GM12878 (cell line): Measurements from ENCODE around the gene LHCGR. TPM values are rescaled to one million over a fixed set of nuclear protein-coding genes. Genes with fewer than 3 reads are reported as not detected.

ENCODE experiments used
- ATAC-seq: fragments of 200-7000 bp; cut with Tn5 transposase; 3 replicates; pipeline ENCODE4 v1.9.1; 2020; ENCODE audit warnings: mild to moderate bottlenecking, moderate library complexity
- BruUV-seq: library from RNA; stranded (reverse); fragments of 400-500 nt; replicated peaks from 2 replicates; lab custom pipeline; 2021; lab: Mats Ljungman, UMichigan
- CTCF ChIA-PET: fragments of 300-600 bp; sonication (Branson Sonifier 250); formaldehyde crosslinking; extraction: SDS; loops from one replicate; lab custom pipeline; 2021; ENCODE audit warnings: inconsistent platforms; lab: Yijun Ruan, JAX
- POLR2A ChIA-PET: fragments of 350-600 bp; formaldehyde crosslinking; extraction: SDS; loops from one replicate; lab custom pipeline; 2021; ENCODE audit warnings: inconsistent platforms; lab: Charles Lee
- RAD21 ChIA-PET: fragments of 300-600 bp; sonication (Branson Sonifier 250); formaldehyde crosslinking; loops from one replicate; lab custom pipeline; 2023; ENCODE audit warnings: antibody characterized with exemption; ENCODE audit not compliant: unreplicated experiment; lab: Charles Lee
- SMC1A ChIA-PET: fragments of 300-600 bp; sonication (Branson Sonifier 250); formaldehyde crosslinking; loops from one replicate; lab custom pipeline; 2023; ENCODE audit not compliant: unreplicated experiment, uncharacterized antibody; lab: Charles Lee
- DNase-seq: peaks from one replicate; pipeline ENCODE4 v3.0.0-alpha.2; 2011; ENCODE audit warnings: low read depth, low spot score
- FAIRE-seq: peaks from 3 replicates; lab custom pipeline; 2011; peaks lifted over from hg19 to GRCh38; lab: Jason Lieb, UNC
- H2AFZ ChIP-seq: 2 replicates; pipeline ENCODE4 v1.6.0; 2011; ENCODE audit warnings: low read depth, low read length, control low read depth; ENCODE audit not compliant: control insufficient read depth
- H3K27ac ChIP-seq: 2 replicates; pipeline ENCODE4 v1.5.1; 2011; ENCODE audit warnings: control low read depth; ENCODE audit not compliant: control insufficient read depth, insufficient read depth
- H3K27me3 ChIP-seq, 2 experiments: replicated peaks in 1 of 2; 2 replicates each; pipeline versions ENCODE4 v1.6.0 to v1.6.1; 2011; ENCODE audit warnings: low read length in 1 of 2; ENCODE audit not compliant: control insufficient read depth in 2 of 2, insufficient read depth in 2 of 2
- H3K36me3 ChIP-seq, 2 experiments: 2 replicates each; pipeline ENCODE4 v1.5.1; 2011; ENCODE audit warnings: low read length in 1 of 2; ENCODE audit not compliant: control insufficient read depth in 2 of 2, insufficient read depth in 2 of 2
- H3K4me1 ChIP-seq: 2 replicates; pipeline ENCODE4 v1.6.1; 2011; ENCODE audit warnings: mild to moderate bottlenecking, low read length, moderate library complexity, mixed read lengths; ENCODE audit not compliant: control insufficient read depth, insufficient read depth
- H3K4me2 ChIP-seq: 2 replicates; pipeline ENCODE4 v1.6.0; 2011; ENCODE audit warnings: control low read depth; ENCODE audit not compliant: control insufficient read depth, insufficient read depth
- H3K4me3 ChIP-seq: fragments of 200-600 bp; sonication (generic); 2 replicates; pipeline ENCODE4 v1.5.1; 2016
- H3K79me2 ChIP-seq: 2 replicates; pipeline ENCODE4 v1.6.0; 2011; ENCODE audit warnings: low read length; ENCODE audit not compliant: control insufficient read depth, insufficient read depth
- H3K9ac ChIP-seq: 2 replicates; pipeline ENCODE4 v1.8.0; 2011; ENCODE audit warnings: low read length, control low read depth, mixed read lengths; ENCODE audit not compliant: control insufficient read depth, insufficient read depth
- H3K9me3 ChIP-seq: replicated peaks from 3 replicates; pipeline ENCODE4 v1.5.1; 2011; ENCODE audit warnings: mild to moderate bottlenecking, low read length; ENCODE audit not compliant: control insufficient read depth, insufficient read depth
- H4K20me1 ChIP-seq: 2 replicates; pipeline ENCODE4 v1.6.0; 2011; ENCODE audit not compliant: control insufficient read depth, insufficient read depth
- CBX3 ChIP-seq: fragments of 200-600 bp; sonication (generic); IDR thresholded peaks from 2 replicates; pipeline ENCODE4 v1.6.1; 2016; ENCODE audit warnings: low read depth, borderline replicate concordance
- CEBPB ChIP-seq, 2 experiments: fragments of 150-350 bp in 1 of 2; IDR thresholded peaks; 2 replicates each; pipeline ENCODE4 v1.6.1; 2012 to 2014; ENCODE audit warnings: low read depth in 2 of 2, low read length in 2 of 2, borderline replicate concordance in 1 of 2, inconsistent platforms in 1 of 2
- HCFC1 ChIP-seq: fragments of 150-350 bp; IDR thresholded peaks from 2 replicates; pipeline ENCODE4 v1.6.1; 2014; ENCODE audit warnings: low read length
- HDAC6 ChIP-seq: fragments of 200-600 bp; sonication (generic); IDR thresholded peaks from one replicate; pipeline ENCODE4 v1.8.0; 2017; ENCODE audit warnings: antibody characterized with exemption; ENCODE audit not compliant: unreplicated experiment
- NR2F1 ChIP-seq: fragments of 450-650 bp; conservative IDR thresholded peaks from 2 replicates; pipeline ENCODE4 v1.6.1; 2017; ENCODE audit warnings: mild to moderate bottlenecking
- PAX5 ChIP-seq: IDR thresholded peaks from 2 replicates; pipeline ENCODE4 v1.6.1; 2011; ENCODE audit warnings: low read depth, low read length, borderline replicate concordance
- PRDM15 ChIP-seq: fragments of 450-650 bp; formaldehyde crosslinking; IDR thresholded peaks from 2 replicates; pipeline ENCODE4 v1.4.0; 2020; ENCODE audit warnings: mild to moderate bottlenecking, moderate library complexity
- REST ChIP-seq: IDR thresholded peaks from 2 replicates; pipeline ENCODE4 v1.6.1; 2012; ENCODE audit warnings: mild to moderate bottlenecking, low read depth, low read length
- SREBF1 ChIP-seq: IDR thresholded peaks from 2 replicates; pipeline ENCODE4 v1.6.1; 2012; ENCODE audit warnings: mild to moderate bottlenecking, low read length
- TAF1 ChIP-seq: IDR thresholded peaks from 2 replicates; pipeline ENCODE4 v1.6.1; 2011; ENCODE audit warnings: mild to moderate bottlenecking, low read depth, low read length, borderline replicate concordance
- USF1 ChIP-seq: IDR thresholded peaks from 2 replicates; pipeline ENCODE4 v1.6.1; 2011; ENCODE audit warnings: borderline replicate concordance, low read depth, mild to moderate bottlenecking, moderate library complexity, mixed read lengths, low read length; ENCODE audit not compliant: insufficient read depth; ENCODE audit errors: extremely low read length
- WGBS: methylation state at CpG from one replicate; pipeline ENCODE4 v1.1.6; 2016; ENCODE audit warnings: low lambda C conversion rate; ENCODE audit not compliant: insufficient replicate concordance, insufficient coverage; ENCODE audit errors: missing lambda C conversion rate; 5-methylcytosine and 5-hydroxymethylcytosine counted together
- in situ Hi-C: fragments of 300-500 bp; cut with MboI; formaldehyde crosslinking; loops from 9 replicates; pipeline ENCODE4 v1.14.3; 2018; ENCODE audit warnings: mixed read lengths
- intact Hi-C: fragments of 100-400 bp; cut with micrococcal nuclease; formaldehyde crosslinking; loops from one replicate; pipeline ENCODE4 v1.14.2; 2022; ENCODE audit not compliant: unreplicated experiment
- polyA plus RNA-seq, 11 experiments: library from polyadenylated mRNA; depleted of rRNA in 4 of 11; unstranded in 6 of 11; stranded (reverse) in 5 of 11; fragments of >200 nt; fragmentation: Nextera tagmentation in 4 of 11; fragmentation: Illumina TruSeq in 1 of 11; extraction: Ambion mirVana in 4 of 11; extraction: Trizol in 1 of 11; gene quantifications; 1 replicate in 1 of 11; 2 replicates in 10 of 11; pipeline versions ENCODE4 v1.2.1 to v1.2.3, GENCODE V29; 2011 to 2016; ENCODE audit warnings: inconsistent platforms in 2 of 11, missing spikeins in 2 of 11, low read depth in 1 of 11
- total RNA-seq, 4 experiments: library from RNA; depleted of rRNA in 3 of 4; stranded (reverse); fragments of >200 nt in 3 of 4; fragmentation: Illumina TruSeq in 1 of 4; extraction: Trizol in 1 of 4; gene quantifications; 2 replicates each; pipeline versions ENCODE4 v1.2.1 to v1.2.3, GENCODE V29; 2013 to 2021

LHCGR gene
- total and polyA plus RNA-seq, 10 of the 15 experiments (the other 5 are each of a cell fraction or from before 2014, with no cell fraction given): 0.02 to 1.9 (median 0.13) TPM; not detected in 5

GRCh38 chr2:48668992-48669391 lies 86.5 kb downstream of the LHCGR start (continued):
- no peak for TF ChIP-seq PRDM15 (CRISPR knock-in tag)
- TF ChIP-seq HCFC1: no peak
- no peak for TF ChIP-seq NR2F1

GRCh38 chr2:48651158-48651790 lies 104.2 kb downstream of the LHCGR start:
- Histone ChIP-seq H3K4me1 (no peaks in the 10 kb centered on the region), H3K4me2 (no peak overlapping the region), H3K36me3 (no peaks in the 10 kb centered on the region), H3K79me2 (no peaks in the 10 kb centered on the region), H2AFZ (no peak overlapping the region), H3K27ac (no peak overlapping the region), H3K4me3 (no peak overlapping the region), H3K9ac (no peak overlapping the region), H3K27me3 (no peaks in the 10 kb centered on the region), H4K20me1 (no peaks in the 10 kb centered on the region), H3K9me3 (no peaks in the 10 kb centered on the region)
- intact Hi-C loops (no loop called here), in situ Hi-C loops (no loop called here)
- DNase-seq: no peak
- WGBS: 8% methylated on average over 4 of the region's 4 CpGs
- ChIA-PET SMC1A (no interaction called here), CTCF (no interaction called here), RAD21 (no interaction called here), POLR2A (no interaction called here)
- TF ChIP-seq SREBF1: no peak
- no peak for TF ChIP-seq TAF1
- no peak for TF ChIP-seq CBX3
- TF ChIP-seq USF1: no peak
- no peak for TF ChIP-seq HDAC6
- no peak for TF ChIP-seq REST
- no peak for TF ChIP-seq CEBPB (IDR thresholded peaks at IDR 0.05; ENCODE audit: borderline replicate concordance in 1 of 2, low read depth in 2 of 2, low read length in 2 of 2)
- TF ChIP-seq PAX5: no peak
- FAIRE-seq: no peak
- no peak for ATAC-seq
- BruUV-seq: no TSS peak
